IMR-90 (cell line): ENCODE measurements around the gene MCTP1. TPM values are rescaled to one million over a fixed set of nuclear protein-coding genes. Genes with fewer than 3 reads are reported as not detected.

Experiments used
- ATAC-seq: fragments of 200-7000 bp; cut with Tn5 transposase; 2 replicates; pipeline ENCODE4 v1.9.1; 2020; ENCODE audit warnings: low read depth, mild to moderate bottlenecking, moderate library complexity
- BruUV-seq: library from RNA; stranded (reverse); fragments of 400-500 nt; replicated peaks from 2 replicates; lab custom pipeline; 2021; lab: Mats Ljungman, UMichigan
- CTCF ChIA-PET: fragments of 300-600 bp; formaldehyde crosslinking; extraction: SDS; loops from one replicate; lab custom pipeline; 2021; ENCODE audit warnings: antibody characterized with exemption; lab: Yijun Ruan, JAX
- POLR2A ChIA-PET: fragments of 300-600 bp; sonication (Branson Sonifier 250); formaldehyde crosslinking; loops from one replicate; lab custom pipeline; 2022; ENCODE audit warnings: antibody characterized with exemption; ENCODE audit not compliant: unreplicated experiment; lab: Charles Lee
- DNase-seq: peaks from one replicate; pipeline ENCODE4 v3.0.0; 2013
- H2AFZ ChIP-seq: replicated peaks from 2 replicates; pipeline ENCODE3; 2013; ENCODE audit warnings: low read length, mild to moderate bottlenecking; ENCODE audit not compliant: poor library complexity
- H2AK5ac ChIP-seq: 2 replicates; pipeline ENCODE4 v1.6.1; 2013; ENCODE audit warnings: low read depth, low read length, inconsistent platforms
- H2AK9ac ChIP-seq: replicated peaks from 2 replicates; pipeline ENCODE3; 2013; ENCODE audit warnings: mild to moderate bottlenecking, low read depth, low read length, moderate library complexity; ENCODE audit not compliant: poor library complexity
- H2BK120ac ChIP-seq: 2 replicates; pipeline ENCODE4 v1.6.1; 2013; ENCODE audit warnings: low read depth, low read length, inconsistent platforms
- H2BK15ac ChIP-seq: 3 replicates; pipeline ENCODE4 v1.6.1; 2013; ENCODE audit warnings: low read depth, low read length, inconsistent platforms
- H2BK20ac ChIP-seq: 2 replicates; pipeline ENCODE4 v1.6.1; 2013; ENCODE audit warnings: low read depth, mild to moderate bottlenecking, inconsistent platforms, low read length, moderate library complexity
- H2BK5ac ChIP-seq: 2 replicates; pipeline ENCODE4 v1.6.1; 2013; ENCODE audit warnings: mild to moderate bottlenecking, low read depth, low read length, inconsistent platforms; ENCODE audit not compliant: poor library complexity, severe bottlenecking
- H3K14ac ChIP-seq: replicated peaks from 2 replicates; pipeline ENCODE4 v1.6.1; 2013; ENCODE audit warnings: low read depth, low read length, inconsistent platforms
- H3K18ac ChIP-seq: 2 replicates; pipeline ENCODE4 v1.6.1; 2013; ENCODE audit warnings: low read depth, low read length, control low read depth
- H3K23ac ChIP-seq: 2 replicates; pipeline ENCODE4 v1.6.1; 2013; ENCODE audit warnings: low read depth, low read length, inconsistent platforms
- H3K27ac ChIP-seq: 2 replicates; pipeline ENCODE4 v1.5.1; 2013; ENCODE audit warnings: mild to moderate bottlenecking, control low read depth, low read length; ENCODE audit not compliant: insufficient read depth
- H3K27me3 ChIP-seq: 2 replicates; pipeline ENCODE4 v1.6.1; 2013; ENCODE audit warnings: low read length; ENCODE audit not compliant: control insufficient read depth, insufficient read depth
- H3K36me3 ChIP-seq: 2 replicates; pipeline ENCODE4 v1.6.1; 2013; ENCODE audit warnings: low read length, mixed read lengths; ENCODE audit not compliant: control insufficient read depth, insufficient read depth
- H3K4ac ChIP-seq: 2 replicates; pipeline ENCODE4 v1.6.1; 2013; ENCODE audit warnings: low read depth, low read length, inconsistent platforms
- H3K4me1 ChIP-seq: 2 replicates; pipeline ENCODE4 v1.6.1; 2013; ENCODE audit warnings: low read length, mixed read lengths; ENCODE audit not compliant: control insufficient read depth, insufficient read depth
- H3K4me2 ChIP-seq: 2 replicates; pipeline ENCODE4 v1.6.1; 2013; ENCODE audit warnings: low read depth, mild to moderate bottlenecking, control low read depth, low read length, moderate library complexity
- H3K4me3 ChIP-seq: 2 replicates; pipeline ENCODE4 v1.5.1; 2013; ENCODE audit warnings: low read depth, mild to moderate bottlenecking, control low read depth, low read length, moderate library complexity; ENCODE audit not compliant: insufficient read depth
- H3K56ac ChIP-seq: 2 replicates; pipeline ENCODE4 v1.6.1; 2013; ENCODE audit warnings: low read length, inconsistent platforms; ENCODE audit not compliant: insufficient read depth; ENCODE audit errors: extremely low read depth
- H3K79me1 ChIP-seq, 2 experiments: 2 replicates each; pipeline ENCODE4 v1.6.1; 2013; ENCODE audit warnings: low read length in 2 of 2, inconsistent platforms in 1 of 2, low read depth in 1 of 2
- H3K9ac ChIP-seq: 2 replicates; pipeline ENCODE4 v1.6.1; 2013; ENCODE audit warnings: low read depth, low read length, control low read depth
- H3K9me1 ChIP-seq: 2 replicates; pipeline ENCODE4 v1.6.1; 2013; ENCODE audit warnings: low read length, inconsistent platforms; ENCODE audit not compliant: insufficient read depth
- H3K9me3 ChIP-seq: 2 replicates; pipeline ENCODE4 v1.6.1; 2013; ENCODE audit warnings: low read length; ENCODE audit not compliant: control insufficient read depth, insufficient read depth
- H4K20me1 ChIP-seq: 2 replicates; pipeline ENCODE4 v1.6.1; 2013; ENCODE audit warnings: low read length, inconsistent platforms; ENCODE audit not compliant: insufficient read depth
- H4K5ac ChIP-seq: 2 replicates; pipeline ENCODE4 v1.6.1; 2013; ENCODE audit warnings: mild to moderate bottlenecking, low read depth, low read length, control low read depth
- H4K8ac ChIP-seq, 2 experiments: 2 replicates each; pipeline ENCODE4 v1.6.1; 2013; ENCODE audit warnings: low read depth in 2 of 2, low read length in 2 of 2, control low read depth in 1 of 2, inconsistent platforms in 1 of 2
- H4K91ac ChIP-seq: 2 replicates; pipeline ENCODE4 v1.6.1; 2013; ENCODE audit warnings: low read depth, low read length, inconsistent platforms; ENCODE audit not compliant: insufficient read depth
- BHLHE40 ChIP-seq: fragments of 150-350 bp; IDR thresholded peaks from 2 replicates; pipeline ENCODE4 v1.6.1; 2016; ENCODE audit warnings: mild to moderate bottlenecking, low read depth, low read length
- MXI1 ChIP-seq: IDR thresholded peaks from 2 replicates; pipeline ENCODE4 v1.6.1; 2012; ENCODE audit warnings: low read depth, mild to moderate bottlenecking, low read length, moderate library complexity, borderline replicate concordance
- NFE2L2 ChIP-seq: fragments of 150-350 bp; IDR thresholded peaks from 2 replicates; pipeline ENCODE4 v1.6.1; 2016; ENCODE audit warnings: low read depth, mild to moderate bottlenecking, low read length
- RAD21 ChIP-seq: IDR thresholded peaks from 2 replicates; pipeline ENCODE4 v1.6.1; 2012; ENCODE audit warnings: low read length, improper control_type of control experiment
- SMC3 ChIP-seq: fragments of 150-350 bp; IDR thresholded peaks from 2 replicates; pipeline ENCODE4 v1.6.1; 2016; ENCODE audit warnings: low read depth, mild to moderate bottlenecking, antibody characterized with exemption, low read length, moderate library complexity
- USF2 ChIP-seq: fragments of 150-350 bp; IDR thresholded peaks from 2 replicates; pipeline ENCODE4 v1.6.1; 2017; ENCODE audit warnings: mild to moderate bottlenecking, antibody characterized with exemption, low read length, low read depth
- WGBS, 2 experiments: methylation state at CpG; one replicate each; pipeline versions ENCODE4 v1.1.5 to v1.1.7; 2013; ENCODE audit warnings: missing lambda C conversion rate in 2 of 2; ENCODE audit not compliant: insufficient read length in 1 of 2; ENCODE audit errors: extremely low coverage in 2 of 2; 5-methylcytosine and 5-hydroxymethylcytosine counted together
- dilution Hi-C: fragments of 300-500 bp; cut with HindIII; formaldehyde crosslinking; loops from one replicate; pipeline ENCODE4 v1.14.3; 2018; ENCODE audit warnings: low sequenced_read_pairs; ENCODE audit not compliant: unreplicated experiment
- in situ Hi-C: fragments of 300-500 bp; cut with MboI; formaldehyde crosslinking; loops from 3 replicates; pipeline ENCODE4 v1.14.3; 2019; ENCODE audit warnings: low sequenced_read_pairs, inconsistent platforms, mixed read lengths
- intact Hi-C: fragments of 100-400 bp; cut with micrococcal nuclease; formaldehyde crosslinking; loops from 2 replicates; pipeline ENCODE4 v1.10.0; 2022
- polyA plus RNA-seq, 3 experiments: library from polyadenylated mRNA; depleted of rRNA; stranded (reverse); fragments of >200 nt; gene quantifications; 2 replicates each; pipeline ENCODE4 v1.2.3, GENCODE V29; 2012; ENCODE audit warnings: low replicate concordance in 1 of 3
- total RNA-seq: library from RNA; depleted of rRNA; stranded (reverse); fragments of >200 nt; gene quantifications from 2 replicates; pipeline ENCODE4 v1.2.3, GENCODE V29; 2012

Gene MCTP1
- total and polyA plus RNA-seq, 2 of the 4 experiments (the other 2 are of a cell fraction) = 0.21 TPM; not detected in 1

GRCh38 chr5:94841598-94842322 is 443.1 kb downstream of the MCTP1 start:
- Histone ChIP-seq H2BK20ac (no peak overlapping the region), H3K9me3 (no peaks in the 10 kb centered on the region), H3K4me1 (no peaks in the 10 kb centered on the region), H3K56ac (no peak overlapping the region), H3K4me3 (no peak overlapping the region), H3K18ac (no peak overlapping the region), H3K14ac (no peak overlapping the region), H3K27me3 (no peaks in the 10 kb centered on the region; the same call in 1 of the 2 replicates), H2AK9ac (no peak overlapping the region), H2BK120ac (no peak overlapping the region), H4K8ac (no peak overlapping the region), H4K91ac (no peak overlapping the region), H3K79me1 (no peaks in the 10 kb centered on the region), H2BK5ac (no peak overlapping the region), H3K36me3 (no peaks in the 10 kb centered on the region), H2AFZ (no peak overlapping the region), H2AK5ac (no peak overlapping the region), H3K23ac (no peak overlapping the region), H2BK15ac (no peak overlapping the region), H3K9ac (no peak overlapping the region), H3K9me1 (no peaks in the 10 kb centered on the region), H3K27ac (no peak overlapping the region), H3K4me2 (no peak overlapping the region), H4K5ac (no peak overlapping the region), H3K4ac (no peak overlapping the region), H4K20me1 (no peaks in the 10 kb centered on the region)
- intact Hi-C loops (no loop called here), dilution Hi-C loops (no loop called here), in situ Hi-C loops (no loop called here)
- no CpG with 5 or more reads among the region's 4 CpGs for WGBS, 2 experiments
- BruUV-seq = no TSS peak
- ChIA-PET CTCF (interaction anchor here (1.5 kb wide), 1 partner anchor 37 kb away, joined by 3 read pairs; no protein-coding TSS in a partner anchor), POLR2A (no interaction called here)
- ATAC-seq (no peak), DNase-seq (no peak)
- TF ChIP-seq RAD21 = no peak
- TF ChIP-seq BHLHE40 = no peak
- no peak for TF ChIP-seq USF2
- TF ChIP-seq MXI1 = no peak
- TF ChIP-seq SMC3 = no peak
- TF ChIP-seq NFE2L2 = no peak
